ENCODE data around the gene GAB1.

DNA sequence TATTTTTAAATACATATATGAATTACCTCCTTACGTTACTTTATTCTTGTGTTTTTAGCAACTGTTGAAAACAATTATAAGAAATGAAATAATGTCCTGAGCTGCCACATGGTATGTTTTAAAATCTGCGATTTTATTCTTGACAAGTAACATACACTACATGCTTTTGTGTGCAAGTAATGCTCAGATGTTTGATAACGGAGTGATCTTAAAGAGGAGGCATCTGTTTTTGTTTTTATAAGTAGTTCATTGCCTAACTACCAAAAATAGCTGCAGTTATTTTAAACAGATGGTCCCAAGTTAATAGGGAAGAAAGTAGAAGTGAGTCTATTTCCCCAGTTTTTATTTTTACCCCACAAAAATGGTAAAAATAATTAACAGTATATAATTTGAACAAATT is 55.2 kb downstream of the GAB1 start:
- TF ChIP-seq, protein P1, sequence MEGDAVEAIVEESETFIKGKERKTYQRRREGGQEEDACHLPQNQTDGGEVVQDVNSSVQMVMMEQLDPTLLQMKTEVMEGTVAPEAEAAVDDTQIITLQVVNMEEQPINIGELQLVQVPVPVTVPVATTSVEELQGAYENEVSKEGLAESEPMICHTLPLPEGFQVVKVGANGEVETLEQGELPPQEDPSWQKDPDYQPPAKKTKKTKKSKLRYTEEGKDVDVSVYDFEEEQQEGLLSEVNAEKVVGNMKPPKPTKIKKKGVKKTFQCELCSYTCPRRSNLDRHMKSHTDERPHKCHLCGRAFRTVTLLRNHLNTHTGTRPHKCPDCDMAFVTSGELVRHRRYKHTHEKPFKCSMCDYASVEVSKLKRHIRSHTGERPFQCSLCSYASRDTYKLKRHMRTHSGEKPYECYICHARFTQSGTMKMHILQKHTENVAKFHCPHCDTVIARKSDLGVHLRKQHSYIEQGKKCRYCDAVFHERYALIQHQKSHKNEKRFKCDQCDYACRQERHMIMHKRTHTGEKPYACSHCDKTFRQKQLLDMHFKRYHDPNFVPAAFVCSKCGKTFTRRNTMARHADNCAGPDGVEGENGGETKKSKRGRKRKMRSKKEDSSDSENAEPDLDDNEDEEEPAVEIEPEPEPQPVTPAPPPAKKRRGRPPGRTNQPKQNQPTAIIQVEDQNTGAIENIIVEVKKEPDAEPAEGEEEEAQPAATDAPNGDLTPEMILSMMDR (IDR thresholded peaks at IDR 0.05; ENCODE audit: low read depth, low read length, missing input control): no peak
- TF ChIP-seq GABPA (IDR thresholded peaks at IDR 0.05 in 1 of 2, conservative IDR thresholded peaks at IDR 0.05 in 1 of 2) (no peak), JUND (IDR thresholded peaks at IDR 0.05) (no peak), TAF1 (conservative IDR thresholded peaks at IDR 0.05) (no peak), HNF4A (conservative IDR thresholded peaks at IDR 0.05) (no peak)
- TF ChIP-seq, protein P2, sequence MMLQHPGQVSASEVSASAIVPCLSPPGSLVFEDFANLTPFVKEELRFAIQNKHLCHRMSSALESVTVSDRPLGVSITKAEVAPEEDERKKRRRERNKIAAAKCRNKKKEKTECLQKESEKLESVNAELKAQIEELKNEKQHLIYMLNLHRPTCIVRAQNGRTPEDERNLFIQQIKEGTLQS (IDR thresholded peaks at IDR 0.05): no peak

All from liver (tissue), 3 donors.